T-helper 2 cell treated with Interferon-gamma antibody and Interleukin-4, amounts not matched to agents 5 μg/mL and 100 μg/mL, for 36 hours (primary cell): ENCODE data around the gene FBXO48.

Experiments used
- DNase-seq: peaks from one replicate; pipeline ENCODE4 v3.0.0; 2021; ENCODE audit warnings: low spot score
- H3K27ac Mint-ChIP-seq: one replicate; pipeline ENCODE4 v1.8.0; 2021; ENCODE audit warnings: mild to moderate bottlenecking, mixed read lengths
- H3K27me3 Mint-ChIP-seq: one replicate; pipeline ENCODE4 v1.8.0; 2021; ENCODE audit warnings: low read depth, mixed read lengths
- H3K36me3 Mint-ChIP-seq: one replicate; pipeline ENCODE4 v1.8.0; 2021; ENCODE audit warnings: low read depth, mixed read lengths
- H3K4me1 Mint-ChIP-seq: one replicate; pipeline ENCODE4 v1.8.0; 2021; ENCODE audit warnings: low read depth, mixed read lengths
- H3K4me3 Mint-ChIP-seq: one replicate; pipeline ENCODE4 v1.8.0; 2022; ENCODE audit warnings: mild to moderate bottlenecking, moderate library complexity, mixed read lengths
- H3K9me3 Mint-ChIP-seq: one replicate; pipeline ENCODE4 v1.8.0; 2021; ENCODE audit warnings: mixed read lengths

The FBXO48 gene

GRCh38 chr2:68438455-68439303, 28.4 kb downstream of the FBXO48 start:
- H3K27ac Mint-ChIP-seq: no peak overlapping the region
- H3K4me3 Mint-ChIP-seq: no peak overlapping the region
- no peaks in the 10 kb centered on the region for H3K9me3 Mint-ChIP-seq
- no peak for DNase-seq
- no peaks in the 10 kb centered on the region for H3K36me3 Mint-ChIP-seq
- peaks cover 15% of the 10 kb centered on the region for H3K4me1 Mint-ChIP-seq
- peaks cover 11% of the 10 kb centered on the region for H3K27me3 Mint-ChIP-seq

GRCh38 chr2:68436270-68436669, 30.8 kb downstream of the FBXO48 start:
- no peak for DNase-seq
- H3K27ac Mint-ChIP-seq: no peak overlapping the region
- H3K4me1 Mint-ChIP-seq: peaks cover 10% of the 10 kb centered on the region

GRCh38 chr2:68435615-68436014, 31.5 kb downstream of the FBXO48 start:
- H3K4me3 Mint-ChIP-seq: no peak overlapping the region

More at GRCh38 chr2:68436270-68436669, 30.8 kb downstream of the FBXO48 start:
- Mint-ChIP-seq H3K36me3 (no peaks in the 10 kb centered on the region), H3K4me3 (no peak overlapping the region), H3K27me3 (peaks cover 7% of the 10 kb centered on the region), H3K9me3 (no peaks in the 10 kb centered on the region)

GRCh38 chr2:68434981-68435380, 32.1 kb downstream of the FBXO48 start:
- H3K27me3 Mint-ChIP-seq: peaks cover 9% of the 10 kb centered on the region
- H3K4me1 Mint-ChIP-seq: peaks cover 4% of the 10 kb centered on the region
- H3K4me3 Mint-ChIP-seq: no peak overlapping the region
- DNase-seq: no peak
- H3K9me3 Mint-ChIP-seq: no peaks in the 10 kb centered on the region
- H3K27ac Mint-ChIP-seq: no peak overlapping the region
- H3K36me3 Mint-ChIP-seq: no peaks in the 10 kb centered on the region

More at GRCh38 chr2:68435615-68436014, 31.5 kb downstream of the FBXO48 start:
- Mint-ChIP-seq H3K27ac (no peak overlapping the region), H3K9me3 (no peaks in the 10 kb centered on the region), H3K36me3 (no peaks in the 10 kb centered on the region), H3K27me3 (peaks cover 7% of the 10 kb centered on the region), H3K4me1 (peaks cover 7% of the 10 kb centered on the region)
- no peak for DNase-seq

DNA sequence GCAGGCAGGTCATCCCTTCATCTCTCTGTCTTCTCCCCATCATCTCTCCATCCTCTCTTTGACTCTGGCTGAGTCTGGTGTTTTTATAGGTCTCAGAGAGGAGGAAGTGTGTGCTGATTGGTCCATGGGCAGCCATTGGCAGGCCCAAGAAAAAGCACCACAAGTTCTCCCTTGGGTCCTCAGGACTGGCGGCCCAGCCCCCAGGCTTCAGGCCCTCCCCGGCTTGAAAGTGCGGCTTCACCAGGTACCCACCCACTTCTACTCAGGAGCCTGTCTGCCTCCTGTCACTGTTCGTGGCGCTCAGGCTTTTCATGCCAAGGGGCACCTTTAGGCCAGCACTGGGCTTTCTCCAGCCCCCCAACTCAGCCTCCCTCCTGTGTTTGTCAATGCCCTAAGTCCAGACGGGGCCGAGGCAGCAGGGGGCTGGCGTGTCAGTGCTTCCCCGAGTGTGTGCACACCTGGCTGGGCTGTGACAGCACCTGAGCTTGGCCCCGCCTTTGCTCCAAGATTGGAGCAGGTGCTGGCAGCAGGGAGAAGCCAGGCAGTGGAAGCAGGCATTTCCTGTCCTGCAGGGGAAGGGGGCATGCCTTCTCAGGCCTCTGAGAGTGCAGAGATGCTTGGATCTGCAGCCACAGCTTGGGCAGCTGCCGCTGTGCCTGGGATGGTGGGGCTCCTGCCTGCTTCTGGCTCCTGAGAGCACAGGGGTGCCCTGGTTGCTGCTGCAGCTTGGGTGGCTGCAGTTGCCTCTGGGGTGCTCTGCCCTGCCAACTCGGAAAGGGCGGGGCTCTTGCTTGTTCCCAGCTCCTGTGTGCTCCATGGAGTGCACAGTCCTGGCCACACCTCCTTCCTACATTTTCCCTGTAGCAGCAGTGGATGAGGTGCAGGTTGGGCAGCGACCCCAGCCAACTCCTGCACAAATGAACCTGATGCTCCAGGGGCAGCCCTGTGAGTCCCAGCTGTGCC, 34.1 kb downstream of the FBXO48 start:
- H3K4me1 Mint-ChIP-seq: peaks cover 4% of the 10 kb centered on the region
- H3K27me3 Mint-ChIP-seq: peaks cover 11% of the 10 kb centered on the region
- no peak for DNase-seq
- no peaks in the 10 kb centered on the region for H3K36me3 Mint-ChIP-seq
- no peaks in the 10 kb centered on the region for H3K9me3 Mint-ChIP-seq
- H3K4me3 Mint-ChIP-seq: no peak overlapping the region
- no peak overlapping the region for H3K27ac Mint-ChIP-seq

DNA sequence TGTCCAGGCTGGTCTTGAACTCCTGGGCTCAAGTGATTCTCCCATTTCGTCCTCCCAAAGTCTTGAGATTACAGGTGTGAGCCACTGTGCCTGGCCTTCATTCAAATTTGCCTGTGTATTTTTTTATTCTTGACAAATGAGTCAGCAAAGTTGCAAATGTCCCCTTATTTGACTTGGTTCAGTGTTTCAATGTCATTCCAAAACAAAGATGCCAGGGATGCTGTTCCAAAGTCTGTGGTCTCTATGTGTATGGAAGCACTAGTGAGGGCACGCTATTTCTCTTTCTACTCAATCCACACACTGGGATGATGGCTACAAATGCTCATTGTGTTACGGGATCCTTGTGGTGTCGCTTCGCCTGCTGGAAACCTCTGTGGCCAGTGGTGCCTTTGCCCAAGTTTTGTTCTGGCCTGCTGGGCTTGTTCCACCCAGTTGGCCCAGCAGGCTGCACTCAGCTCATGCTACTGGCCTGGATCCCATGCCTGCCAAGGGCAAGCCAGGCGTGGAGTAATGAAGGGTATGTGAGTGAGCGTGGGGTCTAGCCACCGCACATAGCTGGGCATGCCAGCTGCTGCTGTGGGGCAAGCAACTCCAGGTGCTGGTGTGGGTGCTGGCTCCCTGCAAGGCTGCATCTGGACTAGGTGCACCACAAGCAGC, 35.6 kb downstream of the FBXO48 start:
- H3K9me3 Mint-ChIP-seq: no peaks in the 10 kb centered on the region
- no peak overlapping the region for H3K27ac Mint-ChIP-seq
- DNase-seq: no peak
- H3K4me1 Mint-ChIP-seq: peaks cover 6% of the 10 kb centered on the region
- peaks cover 7% of the 10 kb centered on the region for H3K27me3 Mint-ChIP-seq
- no peaks in the 10 kb centered on the region for H3K36me3 Mint-ChIP-seq
- H3K4me3 Mint-ChIP-seq: no peak overlapping the region

DNA sequence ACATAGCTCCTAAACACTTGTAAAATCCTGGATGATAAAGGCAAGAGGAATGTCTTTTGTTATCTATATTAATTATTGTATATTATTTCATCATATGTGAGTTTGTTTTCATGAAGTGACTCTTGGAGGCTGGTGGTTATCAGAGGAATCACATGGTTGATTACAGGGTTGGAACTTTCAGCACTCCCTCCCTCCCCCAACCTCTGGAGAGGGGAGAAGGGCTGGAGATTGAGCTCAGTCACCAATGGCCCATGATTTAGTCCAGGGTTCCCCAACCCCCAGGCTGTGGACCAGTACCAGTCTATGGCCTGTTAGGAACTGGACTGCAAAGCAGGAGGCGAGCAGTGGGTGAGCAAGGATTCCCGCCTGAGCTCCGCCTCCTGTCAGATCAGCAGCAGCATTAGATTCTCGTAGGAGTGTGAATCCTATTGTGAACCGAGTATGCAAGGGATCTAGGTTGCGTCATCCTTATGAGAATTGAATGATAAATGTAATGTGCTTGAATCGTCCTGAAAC, 37.7 kb downstream of the FBXO48 start:
- Mint-ChIP-seq H3K27me3 (peaks cover 4% of the 10 kb centered on the region), H3K4me1 (peaks cover 2% of the 10 kb centered on the region), H3K9me3 (no peaks in the 10 kb centered on the region), H3K27ac (no peak overlapping the region), H3K4me3 (no peak overlapping the region), H3K36me3 (no peaks in the 10 kb centered on the region)
- DNase-seq: no peak

GRCh38 chr2:68428746-68429145, 38.3 kb downstream of the FBXO48 start:
- no peak for DNase-seq
- Mint-ChIP-seq H3K4me3 (no peak overlapping the region), H3K27me3 (peaks cover 4% of the 10 kb centered on the region), H3K36me3 (no peaks in the 10 kb centered on the region), H3K27ac (no peak overlapping the region), H3K4me1 (peaks cover 2% of the 10 kb centered on the region), H3K9me3 (no peaks in the 10 kb centered on the region)

DNA sequence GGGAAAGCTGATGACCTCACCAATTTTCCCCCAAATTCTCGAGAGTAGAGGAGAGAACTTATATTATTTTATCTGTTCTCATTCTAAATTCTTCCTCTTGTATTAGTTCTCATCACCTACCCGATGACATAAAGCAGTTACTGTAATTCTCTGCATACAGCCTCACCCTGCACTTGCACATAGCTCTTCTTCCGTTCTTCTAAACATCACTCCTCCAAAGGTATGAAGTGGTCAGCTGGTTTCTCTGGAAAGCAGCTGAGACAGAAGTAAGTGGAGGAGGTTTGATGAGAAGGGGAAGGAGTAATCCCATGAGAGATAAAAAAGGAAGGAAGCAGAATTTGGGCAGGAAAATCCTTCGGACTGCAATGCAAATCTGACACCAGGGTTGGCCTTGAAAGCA, 39.0 kb downstream of the FBXO48 start:
- no peak for DNase-seq
- H3K4me3 Mint-ChIP-seq: no peak overlapping the region
- H3K9me3 Mint-ChIP-seq: no peaks in the 10 kb centered on the region
- H3K27me3 Mint-ChIP-seq: peaks cover 4% of the 10 kb centered on the region
- peaks cover 2% of the 10 kb centered on the region for H3K4me1 Mint-ChIP-seq
- H3K27ac Mint-ChIP-seq: no peak overlapping the region
- H3K36me3 Mint-ChIP-seq: no peaks in the 10 kb centered on the region

- Mint-ChIP-seq H3K36me3 (no peaks in the 10 kb centered on the region), H3K27me3 (peaks cover 4% of the 10 kb centered on the region), H3K4me1 (peaks cover 2% of the 10 kb centered on the region), H3K4me3 (no peak overlapping the region), H3K27ac (no peak overlapping the region), H3K9me3 (no peaks in the 10 kb centered on the region)
- DNase-seq: no peak
These were observed 40.1 kb downstream of the FBXO48 start for GRCh38 chr2:68426848-68427579.

DNA sequence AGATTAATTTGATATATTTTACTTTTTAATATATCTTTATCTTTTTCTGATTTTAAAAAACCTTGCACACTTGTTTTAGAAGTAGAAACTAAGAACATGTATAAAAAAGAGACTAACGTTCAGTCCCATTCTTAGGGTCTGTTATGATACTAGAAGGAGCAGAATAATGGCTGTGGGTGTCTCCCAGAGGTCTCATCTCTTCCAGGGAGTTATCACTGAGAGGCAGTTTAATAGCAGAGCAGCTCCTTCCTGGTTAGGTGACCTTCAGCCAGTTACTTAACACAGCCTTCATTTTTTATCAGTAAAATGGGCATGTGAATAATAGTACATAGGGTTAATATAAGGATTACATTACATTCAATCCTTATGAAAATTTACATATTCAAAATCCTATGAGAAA, 40.6 kb downstream of the FBXO48 start:
- no peaks in the 10 kb centered on the region for H3K36me3 Mint-ChIP-seq
- H3K9me3 Mint-ChIP-seq: no peaks in the 10 kb centered on the region
- peaks cover 2% of the 10 kb centered on the region for H3K4me1 Mint-ChIP-seq
- no peak overlapping the region for H3K4me3 Mint-ChIP-seq
- H3K27me3 Mint-ChIP-seq: peaks cover 4% of the 10 kb centered on the region
- no peak for DNase-seq
- no peak overlapping the region for H3K27ac Mint-ChIP-seq

GRCh38 chr2:68425503-68425902, 41.6 kb downstream of the FBXO48 start:
- H3K9me3 Mint-ChIP-seq: no peaks in the 10 kb centered on the region
- peaks cover 4% of the 10 kb centered on the region for H3K27me3 Mint-ChIP-seq
- no peaks in the 10 kb centered on the region for H3K36me3 Mint-ChIP-seq
- DNase-seq: no peak
- H3K4me3 Mint-ChIP-seq: no peak overlapping the region
- H3K27ac Mint-ChIP-seq: no peak overlapping the region
- peaks cover 2% of the 10 kb centered on the region for H3K4me1 Mint-ChIP-seq
